ENCODE data around the gene CIT.

- no peak for TF ChIP-seq ZNF423 (tag by site-specific recombination; IDR thresholded peaks at IDR 0.05)
- TF ChIP-seq, protein P1, sequence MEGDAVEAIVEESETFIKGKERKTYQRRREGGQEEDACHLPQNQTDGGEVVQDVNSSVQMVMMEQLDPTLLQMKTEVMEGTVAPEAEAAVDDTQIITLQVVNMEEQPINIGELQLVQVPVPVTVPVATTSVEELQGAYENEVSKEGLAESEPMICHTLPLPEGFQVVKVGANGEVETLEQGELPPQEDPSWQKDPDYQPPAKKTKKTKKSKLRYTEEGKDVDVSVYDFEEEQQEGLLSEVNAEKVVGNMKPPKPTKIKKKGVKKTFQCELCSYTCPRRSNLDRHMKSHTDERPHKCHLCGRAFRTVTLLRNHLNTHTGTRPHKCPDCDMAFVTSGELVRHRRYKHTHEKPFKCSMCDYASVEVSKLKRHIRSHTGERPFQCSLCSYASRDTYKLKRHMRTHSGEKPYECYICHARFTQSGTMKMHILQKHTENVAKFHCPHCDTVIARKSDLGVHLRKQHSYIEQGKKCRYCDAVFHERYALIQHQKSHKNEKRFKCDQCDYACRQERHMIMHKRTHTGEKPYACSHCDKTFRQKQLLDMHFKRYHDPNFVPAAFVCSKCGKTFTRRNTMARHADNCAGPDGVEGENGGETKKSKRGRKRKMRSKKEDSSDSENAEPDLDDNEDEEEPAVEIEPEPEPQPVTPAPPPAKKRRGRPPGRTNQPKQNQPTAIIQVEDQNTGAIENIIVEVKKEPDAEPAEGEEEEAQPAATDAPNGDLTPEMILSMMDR (tag by site-specific recombination; IDR thresholded peaks at IDR 0.05): no peak
- no peak for TF ChIP-seq MYNN (tag by site-specific recombination; IDR thresholded peaks at IDR 0.05; ENCODE audit: borderline replicate concordance)
- no peak for TF ChIP-seq ZNF266 (tag by site-specific recombination; IDR thresholded peaks at IDR 0.05; ENCODE audit: low read depth)
- TF ChIP-seq, protein P2, sequence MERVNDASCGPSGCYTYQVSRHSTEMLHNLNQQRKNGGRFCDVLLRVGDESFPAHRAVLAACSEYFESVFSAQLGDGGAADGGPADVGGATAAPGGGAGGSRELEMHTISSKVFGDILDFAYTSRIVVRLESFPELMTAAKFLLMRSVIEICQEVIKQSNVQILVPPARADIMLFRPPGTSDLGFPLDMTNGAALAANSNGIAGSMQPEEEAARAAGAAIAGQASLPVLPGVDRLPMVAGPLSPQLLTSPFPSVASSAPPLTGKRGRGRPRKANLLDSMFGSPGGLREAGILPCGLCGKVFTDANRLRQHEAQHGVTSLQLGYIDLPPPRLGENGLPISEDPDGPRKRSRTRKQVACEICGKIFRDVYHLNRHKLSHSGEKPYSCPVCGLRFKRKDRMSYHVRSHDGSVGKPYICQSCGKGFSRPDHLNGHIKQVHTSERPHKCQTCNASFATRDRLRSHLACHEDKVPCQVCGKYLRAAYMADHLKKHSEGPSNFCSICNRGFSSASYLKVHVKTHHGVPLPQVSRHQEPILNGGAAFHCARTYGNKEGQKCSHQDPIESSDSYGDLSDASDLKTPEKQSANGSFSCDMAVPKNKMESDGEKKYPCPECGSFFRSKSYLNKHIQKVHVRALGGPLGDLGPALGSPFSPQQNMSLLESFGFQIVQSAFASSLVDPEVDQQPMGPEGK (tag by site-specific recombination; IDR thresholded peaks at IDR 0.05): no peak
- TF ChIP-seq YY1 (tag by site-specific recombination; IDR thresholded peaks at IDR 0.05): no peak
- TF ChIP-seq ZNF792 (tag by site-specific recombination; IDR thresholded peaks at IDR 0.05): no peak
- TF ChIP-seq ZNF433 (tag by site-specific recombination; IDR thresholded peaks at IDR 0.05; ENCODE audit: low read depth): no peak
- no peak for TF ChIP-seq ATF2 (tag by site-specific recombination; IDR thresholded peaks at IDR 0.05; ENCODE audit: low read depth)
- TF ChIP-seq SP2 (tag by site-specific recombination; IDR thresholded peaks at IDR 0.05): no peak
- TF ChIP-seq, protein P3, sequence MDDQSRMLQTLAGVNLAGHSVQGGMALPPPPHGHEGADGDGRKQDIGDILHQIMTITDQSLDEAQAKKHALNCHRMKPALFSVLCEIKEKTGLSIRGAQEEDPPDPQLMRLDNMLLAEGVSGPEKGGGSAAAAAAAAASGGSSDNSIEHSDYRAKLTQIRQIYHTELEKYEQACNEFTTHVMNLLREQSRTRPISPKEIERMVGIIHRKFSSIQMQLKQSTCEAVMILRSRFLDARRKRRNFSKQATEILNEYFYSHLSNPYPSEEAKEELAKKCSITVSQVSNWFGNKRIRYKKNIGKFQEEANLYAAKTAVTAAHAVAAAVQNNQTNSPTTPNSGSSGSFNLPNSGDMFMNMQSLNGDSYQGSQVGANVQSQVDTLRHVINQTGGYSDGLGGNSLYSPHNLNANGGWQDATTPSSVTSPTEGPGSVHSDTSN (CRISPR knock-in tag; IDR thresholded peaks at IDR 0.05): no peak
Observed at GRCh38 chr12:119713551-119714031, 163.5 kb downstream of the CIT start.
